Mesothelial cell of epicardium (in vitro differentiated cells): ENCODE measurements around the gene OXER1. TPM values are rescaled to one million over a fixed set of nuclear protein-coding genes. Genes with fewer than 3 reads are reported as not detected.

Experiments
- DNase-seq, 2 experiments: peaks; one replicate each; pipeline ENCODE4 v3.0.0; 2021; ENCODE audit warnings: low spot score in 2 of 2; ENCODE audit not compliant: unreplicated experiment in 2 of 2
- H3K27ac Mint-ChIP-seq: 2 replicates; pipeline ENCODE4 v1.8.0; 2021; ENCODE audit warnings: mixed read lengths
- H3K27me3 Mint-ChIP-seq: 2 replicates; pipeline ENCODE4 v1.8.0; 2021; ENCODE audit warnings: low read depth, mixed read lengths
- H3K36me3 Mint-ChIP-seq: 2 replicates; pipeline ENCODE4 v1.8.0; 2021; ENCODE audit warnings: mixed read lengths
- H3K4me1 Mint-ChIP-seq: 2 replicates; pipeline ENCODE4 v1.8.0; 2021; ENCODE audit warnings: mixed read lengths
- H3K4me3 Mint-ChIP-seq: 2 replicates; pipeline ENCODE4 v1.8.0; 2021; ENCODE audit warnings: mild to moderate bottlenecking, moderate library complexity, mixed read lengths
- H3K9me3 Mint-ChIP-seq: 2 replicates; pipeline ENCODE4 v1.8.0; 2021; ENCODE audit warnings: mixed read lengths
- CTCF ChIP-seq: fragments of 200-600 bp; sonication (generic); IDR thresholded peaks from one replicate; pipeline ENCODE4 v1.5.0; 2021; ENCODE audit warnings: antibody characterized with exemption; ENCODE audit not compliant: unreplicated experiment
- total RNA-seq: library from RNA; stranded (reverse); gene quantifications from 3 replicates; pipeline ENCODE4 v1.2.1, GENCODE V29; 2021

Gene OXER1
- total RNA-seq, 1 donor from 2014 or later = 7.5 TPM

GRCh38 chr2:42802150-42802549, 38.2 kb upstream of the OXER1 start:
- peaks cover 3% of the 10 kb centered on the region for H3K4me1 Mint-ChIP-seq

GRCh38 chr2:42801381-42801780, 37.4 kb upstream of the OXER1 start:
- H3K9me3 Mint-ChIP-seq = peaks cover 13% of the 10 kb centered on the region
- no peak for TF ChIP-seq CTCF
- peaks cover 4% of the 10 kb centered on the region for H3K4me1 Mint-ChIP-seq
- H3K27ac Mint-ChIP-seq = no peak overlapping the region
- DNase-seq = no peak
- no peaks in the 10 kb centered on the region for H3K27me3 Mint-ChIP-seq
- H3K36me3 Mint-ChIP-seq = peaks cover 10% of the 10 kb centered on the region
- H3K4me3 Mint-ChIP-seq = no peak overlapping the region

More at GRCh38 chr2:42802150-42802549, 38.2 kb upstream of the OXER1 start:
- H3K27me3 Mint-ChIP-seq = no peaks in the 10 kb centered on the region
- DNase-seq = no peak
- no peak overlapping the region for H3K4me3 Mint-ChIP-seq
- no peak for TF ChIP-seq CTCF
- peaks cover 8% of the 10 kb centered on the region for H3K9me3 Mint-ChIP-seq
- H3K36me3 Mint-ChIP-seq = peaks cover 6% of the 10 kb centered on the region
- H3K27ac Mint-ChIP-seq = no peak overlapping the region

- Mint-ChIP-seq H3K27me3 (no peaks in the 10 kb centered on the region), H3K4me1 (peaks cover 5% of the 10 kb centered on the region), H3K36me3 (peaks cover 12% of the 10 kb centered on the region), H3K9me3 (peaks cover 15% of the 10 kb centered on the region), H3K4me3 (no peak overlapping the region), H3K27ac (no peak overlapping the region)
- TF ChIP-seq CTCF = no peak
- no peak for DNase-seq
These were observed 37.0 kb upstream of the OXER1 start for GRCh38 chr2:42800981-42801380.

- no peak for DNase-seq
- H3K4me1 Mint-ChIP-seq = peaks cover 9% of the 10 kb centered on the region
- peaks cover 15% of the 10 kb centered on the region for H3K9me3 Mint-ChIP-seq
- no peak for TF ChIP-seq CTCF
- no peaks in the 10 kb centered on the region for H3K27me3 Mint-ChIP-seq
- H3K4me3 Mint-ChIP-seq = no peak overlapping the region
- H3K27ac Mint-ChIP-seq = no peak overlapping the region
- H3K36me3 Mint-ChIP-seq = peaks cover 16% of the 10 kb centered on the region
These were observed 36.6 kb upstream of the OXER1 start for GRCh38 chr2:42800461-42800962.

- no peak overlapping the region for H3K4me3 Mint-ChIP-seq
- no peaks in the 10 kb centered on the region for H3K27me3 Mint-ChIP-seq
- peaks cover 11% of the 10 kb centered on the region for H3K4me1 Mint-ChIP-seq
- peaks cover 18% of the 10 kb centered on the region for H3K36me3 Mint-ChIP-seq
- no peak for TF ChIP-seq CTCF
- H3K27ac Mint-ChIP-seq = no peak overlapping the region
- H3K9me3 Mint-ChIP-seq = peaks cover 15% of the 10 kb centered on the region
- DNase-seq = no peak
These were observed 35.9 kb upstream of the OXER1 start for GRCh38 chr2:42799881-42800280.

GRCh38 chr2:42797281-42797680, 33.3 kb upstream of the OXER1 start:
- peaks cover 19% of the 10 kb centered on the region for H3K36me3 Mint-ChIP-seq
- no peaks in the 10 kb centered on the region for H3K27me3 Mint-ChIP-seq
- peaks cover 29% of the 10 kb centered on the region for H3K4me1 Mint-ChIP-seq
- no peak for TF ChIP-seq CTCF
- peaks cover 15% of the 10 kb centered on the region for H3K9me3 Mint-ChIP-seq
- H3K4me3 Mint-ChIP-seq = no peak overlapping the region
- DNase-seq = no peak
- no peak overlapping the region for H3K27ac Mint-ChIP-seq
